NCI-H748 treated with DMSO at 0.1 percent for 48 hours (cell line): ENCODE data around the gene SLC16A3.

ENCODE experiments used
- DNase-seq: peaks from one replicate; lab custom pipeline; 2025; lab: John Stamatoyannopoulos, UW

The SLC16A3 gene

DNA sequence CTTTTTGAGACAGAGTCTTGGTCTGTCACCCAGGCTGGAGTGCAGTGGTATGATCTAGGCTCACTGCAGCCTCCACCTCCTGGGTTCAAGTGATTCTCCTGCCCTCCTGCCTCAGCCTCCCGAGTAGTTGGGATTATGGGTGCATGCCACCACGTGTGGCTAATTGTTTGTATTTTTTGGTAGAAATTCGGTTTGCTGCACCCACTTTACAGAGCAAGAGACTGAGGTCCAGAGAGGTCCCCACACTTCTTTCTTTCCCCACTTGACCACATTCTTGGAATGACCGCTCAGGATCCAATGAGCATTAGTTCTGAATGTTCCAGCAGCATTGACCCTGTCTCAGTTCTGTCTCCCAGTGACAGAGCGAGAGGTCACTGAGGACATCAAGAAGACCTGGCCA, 5.3 kb upstream of the SLC16A3 start:
- no peak for DNase-seq

DNA sequence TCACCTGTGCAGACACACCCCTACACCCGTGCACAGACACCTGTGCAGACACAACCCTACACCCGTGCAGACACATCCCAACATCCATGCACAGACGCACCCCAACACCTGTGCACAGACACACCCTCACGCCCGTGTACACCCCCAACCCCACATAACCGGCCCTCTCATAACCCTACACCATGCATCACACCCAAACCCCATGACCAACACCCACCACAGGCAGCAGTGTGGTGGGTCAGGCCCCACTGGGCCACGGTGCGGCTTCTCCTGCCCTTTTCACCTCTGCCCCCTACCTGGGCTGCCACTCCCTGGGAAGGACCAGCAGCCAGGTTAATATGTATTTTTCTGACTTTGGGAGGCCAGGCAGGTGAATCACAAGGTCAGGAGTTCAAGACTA, 4.2 kb upstream of the SLC16A3 start:
- DNase-seq = no peak

DNA sequence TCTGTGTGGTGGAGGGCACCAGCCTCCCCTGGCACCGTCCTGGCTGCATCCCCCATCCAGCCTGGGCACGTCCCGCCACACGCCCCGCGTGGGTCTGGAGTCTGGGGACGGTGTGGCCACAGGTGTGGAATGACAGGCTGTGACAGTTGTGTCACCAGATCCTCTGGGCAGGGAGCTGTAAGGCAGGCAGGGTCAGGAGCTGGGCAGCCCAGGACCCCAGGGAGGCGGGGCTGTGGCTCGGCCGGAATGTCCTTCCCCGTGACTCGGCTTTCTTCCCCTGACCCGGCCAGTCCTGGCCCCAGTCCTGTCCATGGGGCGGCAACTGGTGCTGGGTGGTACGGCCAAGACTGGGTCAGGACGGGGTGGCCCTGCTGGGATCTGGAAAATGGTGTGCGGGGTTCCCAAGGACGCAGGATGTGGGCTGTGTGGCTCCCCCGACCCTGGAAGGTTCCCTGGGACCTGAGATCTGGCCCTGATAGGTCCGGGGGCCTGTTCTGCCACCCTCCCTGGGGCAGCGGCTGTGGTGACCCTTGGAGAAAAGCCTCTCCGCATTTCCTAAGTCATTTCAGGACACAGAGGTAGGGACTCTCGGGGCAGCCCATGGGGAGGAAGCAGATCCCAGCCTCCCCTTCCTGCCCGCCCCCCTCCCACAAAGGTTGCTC, 3.3 kb upstream of the SLC16A3 start:
- no peak for DNase-seq

DNA sequence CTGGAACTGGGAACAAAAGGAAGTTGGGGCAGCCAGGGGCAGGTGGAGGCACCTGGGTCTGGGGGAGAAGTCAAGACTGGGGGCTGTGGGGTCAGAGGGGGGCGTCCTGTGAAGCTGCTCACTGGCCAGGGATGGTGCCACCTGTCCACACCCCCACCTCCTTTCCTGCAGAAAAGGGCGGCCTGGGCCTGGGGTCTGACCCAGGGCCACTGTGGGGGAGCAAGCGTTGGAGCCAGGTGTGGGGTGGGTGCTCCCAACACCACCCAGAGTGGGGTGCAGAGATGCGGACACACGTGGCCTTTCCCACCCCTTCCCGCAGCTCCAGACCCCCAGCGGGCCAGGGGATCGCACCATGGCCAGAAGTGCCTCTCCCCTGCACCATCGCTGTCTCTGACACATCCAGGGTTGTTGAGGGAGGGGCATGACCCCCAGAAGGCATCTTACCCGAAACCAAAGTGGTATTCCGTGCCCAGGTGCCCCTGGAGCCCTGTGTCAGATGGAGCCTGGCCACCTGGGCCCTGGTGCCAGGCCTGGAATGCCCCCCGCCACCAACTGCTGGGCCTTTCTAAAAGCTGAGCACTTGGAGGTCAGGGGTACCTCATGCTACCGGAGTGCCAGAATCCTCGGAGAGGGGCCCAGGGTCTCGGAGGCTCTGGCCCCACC, 2.6 kb upstream of the SLC16A3 start:
- DNase-seq = no peak

DNA sequence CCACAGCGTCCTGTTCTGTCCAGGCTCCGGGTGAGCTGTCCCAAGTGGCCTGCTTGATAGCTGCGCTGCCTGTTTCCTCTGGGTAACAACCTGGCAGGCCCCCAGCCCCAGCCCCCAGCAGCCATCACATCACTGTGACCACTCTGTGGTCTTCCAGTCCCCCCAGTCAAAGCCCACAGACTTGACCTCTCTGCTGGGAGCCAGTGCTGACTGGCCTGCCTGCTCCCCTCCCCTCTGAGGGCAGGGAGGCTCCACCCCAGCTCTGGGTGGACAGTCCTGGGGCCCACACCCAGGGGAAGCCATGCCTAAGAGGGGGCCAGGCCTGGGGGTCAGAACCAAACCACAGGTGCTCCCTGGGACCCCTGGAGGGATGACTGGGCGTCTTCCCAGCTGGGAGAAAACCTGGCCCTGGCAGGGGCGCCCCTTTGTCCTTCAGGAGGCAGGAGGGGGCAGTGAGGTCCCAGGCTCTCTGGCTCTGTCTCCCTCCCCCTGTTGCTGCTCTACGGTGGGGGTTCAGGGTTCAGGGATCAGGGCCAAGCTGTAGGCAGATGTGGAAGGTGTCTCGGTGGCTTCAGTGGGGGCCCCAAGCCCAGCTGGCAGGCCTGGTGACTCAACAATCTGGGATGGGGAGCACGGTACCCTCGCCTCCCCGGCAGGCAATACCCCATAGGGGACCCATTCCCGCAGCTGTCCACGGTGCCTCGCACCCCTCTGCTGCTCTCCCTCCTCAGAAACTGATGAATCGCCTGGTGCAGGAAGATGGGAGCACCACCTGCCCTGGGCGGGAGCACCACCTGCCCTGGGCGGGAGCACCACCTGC, 1.8 kb upstream of the SLC16A3 start:
- no peak for DNase-seq

DNA sequence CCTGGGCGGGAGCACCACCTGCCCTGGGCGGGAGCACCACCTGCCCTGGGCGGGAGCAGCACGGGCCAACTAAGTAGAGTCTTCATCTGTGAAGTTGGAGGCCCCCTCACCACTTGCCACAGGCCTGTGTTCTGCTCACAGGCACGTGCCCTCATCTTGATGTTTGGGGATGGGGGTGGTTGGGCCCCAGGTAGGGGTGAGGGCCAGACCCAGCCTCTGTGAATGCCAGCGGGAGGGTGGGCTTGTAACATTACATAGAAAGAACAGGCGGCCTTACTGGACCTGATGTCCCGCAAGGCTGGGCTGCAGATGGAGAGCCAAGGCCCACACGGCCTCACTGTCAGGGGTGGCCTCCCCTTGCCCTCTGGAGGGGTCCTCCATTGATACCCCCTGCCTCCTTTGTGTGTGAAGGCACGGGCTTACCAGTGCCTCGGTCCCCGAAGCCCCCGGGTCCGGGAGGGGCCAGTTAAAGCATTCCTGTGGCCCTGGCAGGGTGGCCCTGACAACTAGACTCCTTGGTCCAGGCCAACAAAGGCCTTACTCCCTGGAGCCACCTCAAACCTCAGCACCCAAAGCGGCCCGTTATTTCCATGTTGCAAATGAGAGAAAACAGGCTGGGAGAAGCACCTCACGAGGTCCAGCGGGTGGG, 1.1 kb upstream of the SLC16A3 start:
- DNase-seq = no peak

DNA sequence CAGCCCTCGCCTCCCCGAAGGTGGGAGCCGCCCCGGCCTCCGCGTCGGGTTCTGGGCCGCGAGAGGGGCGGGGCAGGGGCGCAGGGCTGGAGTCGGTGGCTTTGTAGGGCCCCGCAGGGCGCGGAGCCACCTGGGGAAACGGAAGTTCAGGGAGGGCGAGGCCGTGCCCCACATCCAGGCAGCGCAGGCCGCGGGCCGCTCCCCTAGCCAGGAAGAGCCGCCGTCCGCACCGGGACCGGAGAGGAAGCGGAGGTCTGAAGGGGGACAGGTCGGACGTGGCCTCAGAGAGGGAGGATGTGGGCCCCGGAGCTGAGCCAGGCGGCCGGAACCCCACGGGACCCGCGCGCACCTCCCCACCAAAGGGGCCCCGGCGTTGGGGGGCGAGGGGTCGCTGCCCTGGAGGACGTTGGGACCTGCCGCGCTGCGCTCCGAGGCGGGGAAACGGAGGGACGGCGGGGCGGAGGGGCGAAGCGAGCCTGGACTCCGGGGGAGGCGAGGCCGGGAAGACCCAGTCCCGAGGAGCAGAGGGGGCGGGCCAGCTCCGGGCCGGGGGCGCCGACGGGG, 482 bp upstream of the SLC16A3 start:
- no peak for DNase-seq

DNA sequence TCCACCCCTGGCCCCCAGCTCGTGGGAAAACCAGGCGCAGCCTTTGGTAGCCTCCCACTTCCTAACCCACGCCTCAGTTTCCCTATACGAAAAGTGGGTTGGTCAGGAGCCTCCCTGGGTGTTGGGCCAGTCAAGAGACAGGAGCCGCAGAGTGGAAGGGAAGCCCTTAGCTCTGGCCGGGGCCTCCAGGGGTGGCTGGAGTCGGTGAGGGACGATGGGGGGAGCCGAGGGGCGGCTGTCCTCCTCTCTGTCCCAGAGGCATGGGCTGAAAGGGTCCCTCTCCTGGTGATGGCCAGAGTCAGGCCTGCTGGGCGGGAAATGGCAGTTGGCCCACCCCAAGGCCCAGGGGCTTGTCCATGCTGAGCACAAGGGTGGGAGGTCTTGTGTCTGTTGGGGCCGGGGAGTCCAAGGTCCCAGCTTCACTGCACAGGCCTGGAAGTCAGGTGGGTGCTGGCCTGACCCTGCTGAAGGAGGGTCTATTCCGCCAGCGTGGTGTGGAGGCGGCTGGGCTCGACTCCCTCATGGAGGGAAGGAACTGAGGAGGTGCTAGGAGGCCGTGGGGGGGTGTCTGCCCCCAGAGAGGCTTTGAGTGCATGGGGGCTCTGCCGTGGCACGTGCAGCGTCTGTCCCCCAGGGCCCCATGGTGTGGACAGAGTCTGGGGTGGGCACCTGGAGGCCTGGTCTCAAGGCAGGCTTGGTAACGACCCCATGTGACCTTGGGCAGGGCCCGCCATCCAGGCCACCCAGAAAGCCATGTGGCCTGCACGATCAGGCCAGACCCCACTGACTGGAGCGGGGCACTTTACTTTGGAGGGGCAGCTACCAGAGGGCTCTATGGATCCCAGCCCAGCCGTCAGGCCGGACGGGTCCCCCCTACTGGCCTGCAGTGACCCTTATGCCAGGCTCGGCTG, 1.1 kb downstream of the SLC16A3 start:
- DNase-seq = no peak

DNA sequence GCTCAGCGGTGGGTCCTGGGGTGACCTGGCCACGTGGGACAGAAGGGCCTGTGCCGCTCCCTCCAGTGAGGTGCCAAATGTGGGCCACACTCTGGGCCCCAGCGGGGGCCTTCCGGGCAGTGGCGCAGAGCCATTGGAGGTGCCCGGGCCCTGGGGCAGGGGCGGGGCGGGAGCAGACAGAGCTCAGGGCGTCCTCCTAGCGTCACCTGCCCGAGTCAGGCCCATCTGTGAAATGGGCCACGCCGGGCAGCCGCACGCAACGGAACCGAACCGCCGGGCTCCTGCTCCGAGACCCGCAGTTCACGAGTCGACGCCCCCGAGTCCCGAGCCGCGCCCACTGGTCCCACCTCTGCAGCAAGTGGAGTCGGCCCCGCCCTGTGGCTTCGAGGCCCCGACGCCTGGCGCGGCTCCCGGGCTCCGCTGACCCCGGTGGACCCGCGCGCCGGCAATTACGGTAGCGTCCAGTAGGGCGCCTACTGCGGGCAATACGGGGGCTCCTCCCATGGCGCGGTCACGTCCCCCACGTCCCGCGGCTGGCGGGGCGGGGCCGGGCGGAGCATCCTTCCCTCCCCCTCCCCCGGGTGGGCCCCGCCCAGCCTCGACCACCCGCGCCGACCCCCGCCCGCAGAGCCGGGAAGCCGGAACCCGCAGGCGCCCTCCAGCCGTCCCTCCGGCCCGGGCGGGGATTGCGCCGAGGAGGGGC, 1.9 kb downstream of the SLC16A3 start:
- DNase-seq = no peak

DNA sequence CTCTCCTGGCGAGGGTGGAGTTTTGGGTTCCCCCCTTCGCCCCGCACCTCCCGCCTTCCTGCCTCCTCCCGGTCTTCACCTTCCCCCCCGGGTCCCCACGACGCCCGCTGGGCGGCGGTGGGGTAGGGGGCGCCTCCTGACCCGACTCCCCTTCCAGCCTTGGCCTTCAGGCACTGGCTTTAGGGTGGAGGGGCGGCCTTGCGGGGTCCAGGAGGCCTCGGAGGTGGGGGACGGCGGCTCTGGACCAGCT, 2.4 kb downstream of the SLC16A3 start:
- DNase-seq = no peak

DNA sequence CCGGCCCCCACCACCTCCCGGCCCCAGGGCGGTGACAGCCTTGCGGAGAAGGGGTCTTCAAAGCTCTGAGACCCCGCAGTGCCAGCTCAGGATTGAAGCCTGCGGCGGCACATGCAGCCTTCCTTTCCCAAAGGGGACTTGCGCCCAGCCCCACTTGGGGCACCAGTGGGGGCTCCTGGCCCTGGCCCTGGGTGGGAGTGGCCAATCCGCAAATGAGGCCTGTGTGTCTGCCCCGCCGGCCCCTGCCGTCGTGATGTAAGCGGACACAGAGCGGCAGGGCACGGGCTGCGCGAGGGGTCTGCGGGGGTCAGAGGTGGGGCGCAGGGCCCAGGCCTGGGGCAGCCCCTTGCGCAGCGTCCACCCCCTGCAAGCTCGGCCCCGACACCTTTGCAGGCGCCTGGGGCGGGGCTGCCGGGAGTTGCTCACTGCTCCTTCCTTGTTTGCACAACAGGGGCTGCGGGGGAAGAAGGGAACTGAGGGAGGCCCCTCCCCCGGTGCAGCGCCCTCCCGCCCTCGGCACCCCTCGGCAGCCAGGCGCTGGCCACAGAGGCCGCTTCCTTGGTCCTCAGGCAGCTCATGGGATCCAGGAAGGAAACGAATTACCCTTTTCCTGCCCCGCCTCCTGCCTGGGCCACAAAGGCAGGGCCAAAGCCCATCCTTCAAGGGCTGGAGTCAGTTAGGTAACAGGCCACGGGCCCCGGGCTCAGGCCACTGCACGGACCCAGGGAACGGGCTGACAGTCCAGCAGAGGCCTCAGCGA, 2.9 kb downstream of the SLC16A3 start:
- DNase-seq = no peak

DNA sequence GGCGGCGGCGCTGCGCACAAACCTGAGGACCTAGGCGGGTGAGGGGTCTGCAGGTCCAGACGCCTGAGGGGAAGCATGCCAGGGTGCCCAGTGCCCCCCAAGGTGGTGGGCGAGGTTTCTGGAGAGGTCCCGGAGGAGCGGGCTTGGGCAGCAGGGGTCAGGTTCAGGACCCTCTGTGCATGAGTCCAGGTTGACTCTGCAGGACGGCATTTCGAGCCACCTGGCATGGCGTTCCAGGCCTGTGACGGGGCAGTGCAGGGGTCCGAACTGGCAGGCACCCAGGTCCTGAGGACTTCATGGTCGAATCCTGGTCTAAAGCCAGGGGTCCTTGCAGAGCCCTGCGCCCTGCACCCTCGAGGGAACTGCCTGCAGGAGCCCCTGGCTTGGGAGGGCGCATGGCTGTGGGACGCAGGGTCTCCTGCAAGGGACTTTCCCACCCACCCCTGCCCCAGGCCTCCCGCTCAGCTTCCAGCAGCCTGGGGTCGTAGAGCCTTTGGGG, 3.5 kb downstream of the SLC16A3 start:
- no peak for DNase-seq

DNA sequence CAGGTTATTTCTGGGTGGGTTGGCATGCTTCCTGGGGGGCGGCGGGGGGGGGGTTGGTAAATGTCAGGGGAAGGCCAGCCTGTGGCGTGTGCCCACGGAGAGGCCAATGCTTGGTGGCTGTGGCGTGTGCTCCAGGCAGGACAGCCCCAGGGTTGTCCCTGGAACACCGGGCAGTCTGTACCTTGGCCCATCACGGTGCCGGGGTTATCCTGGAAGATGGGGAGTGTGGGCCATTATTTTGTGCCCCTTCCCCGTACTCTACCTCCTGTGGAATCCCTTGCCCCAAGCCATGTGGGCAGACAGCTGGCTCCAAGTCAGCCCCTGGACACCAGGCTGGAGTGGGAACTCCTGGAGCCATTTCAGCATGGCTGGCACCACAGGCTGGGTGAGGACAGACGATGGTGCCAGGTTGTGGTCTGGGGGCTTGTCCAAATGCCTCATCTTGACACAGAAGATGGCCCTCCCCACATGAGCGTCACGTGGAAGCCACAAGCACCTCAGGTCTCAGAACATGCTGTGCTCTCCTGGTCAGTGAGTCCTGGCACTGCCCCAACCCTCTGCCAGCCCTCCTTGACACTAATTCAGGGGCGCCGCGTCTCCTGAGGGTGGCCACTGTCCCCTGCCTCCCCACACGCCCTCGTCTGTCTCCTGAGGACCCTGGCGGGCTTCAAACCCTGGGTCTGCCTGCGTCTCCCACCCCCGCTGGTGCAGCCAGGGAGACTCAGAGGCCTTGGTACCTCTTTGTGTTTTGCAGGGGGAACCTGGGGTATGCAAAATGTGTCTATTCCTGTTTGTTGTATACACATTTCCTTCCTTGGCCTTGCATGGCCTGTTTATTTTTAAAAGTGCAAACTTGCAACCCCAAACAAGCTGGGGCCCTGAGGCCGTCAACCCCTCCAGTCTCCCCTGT, 4.3 kb downstream of the SLC16A3 start:
- no peak for DNase-seq

DNA sequence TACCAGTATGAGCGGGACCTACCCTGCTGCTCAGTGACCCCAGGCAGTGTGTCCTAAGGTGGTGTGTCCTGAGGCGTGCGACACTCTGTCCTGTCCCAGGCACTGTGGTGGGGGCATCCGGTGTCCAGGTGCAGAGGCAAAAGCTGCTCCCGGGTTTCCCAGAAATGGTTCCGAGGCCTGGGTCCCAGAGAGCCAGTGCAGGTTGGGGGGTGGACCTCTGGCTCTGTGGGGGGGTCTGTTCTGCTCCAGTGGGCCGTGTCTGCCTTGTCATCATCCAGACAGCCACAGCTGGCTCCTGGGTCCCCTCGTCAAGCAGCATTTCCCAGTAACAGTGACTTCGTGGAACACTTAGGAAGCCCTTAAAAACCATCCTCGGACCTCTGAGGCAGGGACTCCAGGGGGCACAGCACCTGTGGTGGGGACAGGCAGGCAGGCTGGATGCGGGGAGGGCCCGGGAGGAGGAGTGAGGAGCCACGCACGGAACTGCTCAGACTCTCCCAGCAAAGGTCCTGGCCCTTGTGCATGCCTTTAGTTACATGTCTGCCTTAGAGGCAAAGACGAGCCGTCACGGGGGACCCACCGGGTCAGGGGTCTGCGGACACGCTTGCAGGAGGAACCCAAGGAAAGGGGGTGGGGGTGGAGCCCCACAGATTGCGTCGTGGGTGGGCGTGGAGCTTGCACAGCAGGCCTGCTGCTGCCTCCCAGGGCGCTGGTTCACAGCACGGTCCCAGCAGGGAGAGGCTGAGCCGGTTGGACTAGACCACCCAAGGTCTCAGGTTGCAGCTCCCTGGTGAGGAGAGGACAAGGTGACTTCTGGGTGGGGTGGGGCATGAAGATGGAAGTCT, 5.6 kb downstream of the SLC16A3 start:
- DNase-seq = no peak

DNA sequence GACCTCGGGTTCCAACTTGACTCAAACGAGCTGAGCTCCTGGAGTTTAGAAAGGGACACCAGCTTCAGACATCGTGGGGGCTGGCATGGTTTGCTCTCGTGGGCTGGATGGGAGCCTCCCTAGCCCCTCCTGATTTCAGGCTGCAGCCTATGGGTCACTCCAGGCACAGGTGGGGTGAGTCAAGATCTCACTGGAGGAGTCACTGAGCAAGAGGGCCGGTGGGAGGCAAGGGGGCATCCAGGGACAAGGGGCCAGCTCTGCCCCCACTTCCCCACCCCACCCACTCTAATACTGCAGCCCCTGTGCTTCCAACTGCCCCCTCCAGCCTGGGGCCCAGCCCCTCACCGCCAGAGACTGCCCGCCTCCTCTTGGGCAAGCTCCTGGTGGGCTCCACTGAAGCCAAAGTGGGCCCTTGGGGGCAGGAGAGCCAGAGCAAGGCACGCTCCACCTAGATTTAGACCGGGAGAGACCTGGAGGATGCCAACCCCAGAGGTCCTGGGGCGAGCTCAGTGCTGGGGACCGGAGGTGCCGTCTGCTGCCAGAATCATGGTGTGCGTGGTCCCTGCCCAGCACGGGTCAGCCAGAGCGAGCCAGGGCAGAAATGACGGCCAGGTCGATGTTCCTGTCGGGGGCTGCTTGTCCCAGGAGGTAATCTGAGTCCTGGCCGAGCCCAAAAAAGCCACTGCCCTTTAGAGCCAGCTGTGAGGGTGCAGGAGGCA, 6.4 kb downstream of the SLC16A3 start:
- no peak for DNase-seq

DNA sequence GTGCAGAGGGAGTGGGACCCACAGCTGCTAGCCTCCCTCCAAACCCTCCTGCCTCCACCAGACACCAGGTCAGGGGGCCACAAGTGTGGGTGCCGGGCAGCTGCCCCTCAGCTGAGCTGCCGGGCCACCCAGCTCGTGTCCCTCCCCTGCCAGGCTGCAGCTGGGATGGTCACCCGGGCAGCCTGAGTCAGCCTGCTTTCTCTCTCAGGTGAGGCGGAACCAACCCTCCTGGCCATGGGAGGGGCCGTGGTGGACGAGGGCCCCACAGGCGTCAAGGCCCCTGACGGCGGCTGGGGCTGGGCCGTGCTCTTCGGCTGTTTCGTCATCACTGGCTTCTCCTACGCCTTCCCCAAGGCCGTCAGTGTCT, 6.9 kb downstream of the SLC16A3 start:
- no peak for DNase-seq
